Measurements from ENCODE around the gene TXK.

Gene TXK

GRCh38 chr4:48027653-48028052 lies 106.4 kb downstream of the TXK start:
- in situ Hi-C loops (cut with HindIII; ENCODE audit: low sequenced_read_pairs): loop anchor here (5.0 kb wide), 1 partner anchor 70 kb away; no protein-coding TSS in a partner anchor

GRCh38 chr4:48025005-48025404 lies 109.0 kb downstream of the TXK start:
- in situ Hi-C loops (cut with HindIII; ENCODE audit: low sequenced_read_pairs): loop anchor here (5.0 kb wide), 1 partner anchor 72 kb away; no protein-coding TSS in a partner anchor

GRCh38 chr4:48024522-48024921 lies 109.5 kb downstream of the TXK start:
- in situ Hi-C loops (cut with HindIII; ENCODE audit: low sequenced_read_pairs): no loop called here

GRCh38 chr4:48022192-48022799 lies 111.8 kb downstream of the TXK start:
- in situ Hi-C loops (cut with HindIII; ENCODE audit: low sequenced_read_pairs): no loop called here

- in situ Hi-C loops (cut with HindIII; ENCODE audit: low sequenced_read_pairs): no loop called here
These were observed 113.0 kb downstream of the TXK start for GRCh38 chr4:48021100-48021499.

GRCh38 chr4:48018112-48018511 lies 115.9 kb downstream of the TXK start:
- in situ Hi-C loops (cut with HindIII; ENCODE audit: low sequenced_read_pairs): no loop called here

- in situ Hi-C loops (cut with HindIII; ENCODE audit: low sequenced_read_pairs): no loop called here
These were observed 116.9 kb downstream of the TXK start for GRCh38 chr4:48017108-48017571.

All from endothelial cell of hepatic sinusoid (primary cell).